Stimulated activated CD4-positive, alpha-beta T cell treated with anti-CD3 and anti-CD28 coated beads, Interleukin-12 subunit alpha, Interleukin-12 subunit beta, amount 100 ng/mL, for 4 hours (primary cell): ENCODE measurements around the gene GPR61.

Experiments
- DNase-seq: peaks from one replicate; pipeline ENCODE4 v3.0.0-alpha.2; 2020

GPR61 gene

DNA sequence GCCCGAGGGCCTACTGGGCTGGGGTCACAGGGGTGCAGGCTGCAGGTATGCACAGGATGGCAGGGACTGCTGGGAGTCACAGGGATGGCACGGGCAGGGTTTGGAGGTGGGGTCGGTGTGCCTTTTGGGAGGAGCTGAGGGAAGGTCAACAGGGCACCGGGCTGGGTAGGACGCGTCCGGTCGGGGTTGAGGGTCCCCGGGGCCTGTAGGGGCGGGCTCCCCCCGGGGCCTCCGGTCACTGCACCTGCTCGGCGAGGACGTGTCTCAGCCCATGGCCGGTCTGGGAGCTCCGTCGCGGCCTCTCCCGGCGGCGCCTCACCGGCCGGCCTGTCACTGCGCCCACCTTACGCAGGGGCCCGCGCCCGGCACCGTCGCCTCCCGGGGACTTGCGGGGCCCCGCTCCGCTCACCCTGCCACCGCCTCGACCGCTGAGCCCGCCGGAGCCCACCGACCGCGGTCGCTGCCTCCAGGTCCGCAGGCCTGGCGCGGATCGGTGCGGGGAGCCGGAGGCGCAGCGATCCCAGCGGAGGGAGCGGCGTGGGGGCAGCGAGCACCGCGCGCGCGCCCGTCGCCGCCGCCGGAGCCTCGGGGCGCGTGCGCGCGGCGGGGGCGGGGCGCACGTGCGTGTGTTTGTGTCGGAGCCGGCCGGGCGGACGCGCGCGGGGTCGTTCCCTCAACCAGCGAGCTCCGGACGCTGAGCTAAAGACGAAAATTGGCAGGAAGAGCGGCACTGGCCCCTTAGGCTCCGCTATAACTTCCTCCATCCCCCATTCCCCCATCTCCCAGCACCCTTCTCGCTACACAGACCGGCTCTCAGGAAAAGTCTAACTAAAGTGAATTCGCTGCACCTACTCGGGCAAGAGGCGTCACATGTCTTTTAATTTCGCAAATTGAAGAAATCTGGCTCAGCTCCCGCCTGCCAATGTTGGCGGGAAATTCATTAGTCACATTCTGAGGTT, 30.2 kb upstream of the GPR61 start, which contains the start of gene AMIGO1:
TSS of gene AMIGO1 (minus strand) at position 552 of the 959 bp plus-strand sequence. CDS start 815 bp downstream, outside the sequence.
- DNase-seq, result peak; percentile 66

- no peak for DNase-seq
These were observed 26.5 kb upstream of the GPR61 start for GRCh38 chr1:109513110-109513710.

GRCh38 chr1:109514846-109515245, 24.8 kb upstream of the GPR61 start:
- DNase-seq, result no peak

DNA sequence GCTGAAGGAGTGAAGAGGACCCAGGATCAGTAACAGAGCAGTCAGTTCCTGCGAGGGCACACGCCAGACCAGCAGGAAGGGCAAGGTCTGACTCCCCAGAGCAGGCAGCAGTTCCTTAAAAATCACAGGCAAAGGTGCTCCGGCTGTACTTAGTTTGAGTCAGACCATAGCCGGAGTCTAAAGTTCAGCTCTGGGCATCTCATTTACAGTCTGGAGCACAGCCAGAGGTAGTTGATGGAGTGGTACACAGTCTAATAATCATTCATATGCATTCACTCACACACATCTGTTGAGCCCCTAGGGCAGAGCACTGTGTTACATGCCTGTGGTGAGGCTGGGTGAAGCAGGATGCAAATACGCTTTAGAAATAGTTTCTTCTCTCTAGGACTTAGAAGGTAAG, 22.8 kb upstream of the GPR61 start:
- no peak for DNase-seq

DNA sequence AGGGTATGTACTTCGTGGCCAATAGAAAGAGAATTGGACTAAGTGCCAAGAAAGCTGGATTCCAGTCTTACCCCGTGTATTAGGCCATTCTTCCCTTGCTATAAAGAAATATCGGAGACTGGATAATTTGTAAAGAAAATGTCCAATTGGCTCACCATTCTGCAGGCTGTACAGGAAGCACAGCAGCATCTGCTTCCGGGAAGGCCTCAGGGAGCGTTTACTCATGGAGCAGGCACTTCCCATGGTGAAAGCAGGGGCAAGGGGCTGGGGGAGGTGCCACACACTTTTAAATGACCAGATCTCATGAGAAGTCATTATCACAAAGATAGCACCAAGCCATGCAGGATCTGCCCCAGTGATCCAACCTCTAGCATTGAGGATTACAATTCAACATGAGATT, 22.3 kb upstream of the GPR61 start:
- no peak for DNase-seq

DNA sequence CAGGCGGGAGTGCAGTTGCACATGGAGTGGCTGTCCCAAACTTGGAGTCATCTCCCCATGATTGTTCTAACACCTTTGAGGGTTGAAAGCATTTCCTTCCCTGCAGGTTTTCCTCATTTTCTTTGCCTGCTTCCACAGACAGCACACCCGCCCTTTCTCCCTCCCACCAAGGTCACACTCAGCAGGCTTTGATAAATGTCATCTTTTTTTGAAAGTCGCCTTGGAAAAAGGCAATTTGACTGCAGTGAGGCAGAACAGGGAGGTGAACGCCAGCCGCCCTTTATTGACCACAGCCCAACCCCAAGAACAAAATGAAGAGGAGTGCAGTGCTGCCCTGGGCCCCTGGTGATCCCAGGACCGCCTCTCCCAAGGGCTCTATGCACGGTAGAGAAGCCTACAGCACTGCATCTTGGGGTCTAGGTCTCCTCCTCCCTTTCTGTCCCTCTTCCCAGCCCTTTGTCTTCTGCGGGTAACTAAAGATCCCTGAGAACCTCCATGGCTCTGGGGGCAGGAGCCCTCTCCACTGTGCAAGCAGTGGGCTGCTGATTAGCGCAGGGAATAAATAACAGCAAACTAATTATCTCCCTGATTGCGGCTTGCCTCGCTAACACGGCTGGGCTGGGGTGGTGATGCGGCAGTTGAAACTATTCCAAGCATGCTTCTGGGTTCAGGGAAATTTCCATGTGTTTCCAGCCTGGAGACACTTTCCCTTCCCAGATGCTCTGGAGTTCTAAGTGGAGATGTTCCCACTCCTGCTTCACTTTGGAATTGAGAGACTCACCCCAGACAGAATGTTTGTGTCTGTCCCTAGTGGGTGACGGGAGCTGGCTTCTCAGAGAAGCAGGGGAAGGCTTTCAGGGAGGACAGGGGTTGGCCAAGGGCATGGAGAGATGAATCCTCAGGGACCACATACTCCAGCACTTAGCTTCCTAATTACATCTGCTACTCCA, 18.4 kb upstream of the GPR61 start:
- DNase-seq, result no peak

DNA sequence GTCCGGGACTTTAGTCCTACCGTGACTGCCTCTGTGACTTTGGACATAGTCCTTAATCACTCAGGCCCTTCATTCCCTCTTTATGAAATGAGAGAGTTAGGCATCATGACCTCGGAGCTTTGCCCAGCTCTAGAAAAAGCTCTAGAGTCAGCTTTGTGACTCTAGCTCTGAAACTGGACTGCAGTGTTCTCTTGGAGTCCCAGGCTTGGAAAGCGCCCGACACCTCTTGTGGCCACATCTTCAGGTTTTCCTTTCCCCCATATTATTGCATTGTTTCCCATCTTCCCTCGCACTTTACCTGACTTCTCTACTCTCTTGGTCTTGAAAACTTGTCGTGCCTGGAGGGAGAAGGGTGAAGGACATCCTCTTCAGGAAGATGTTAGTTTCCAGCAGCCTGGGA, 17.6 kb upstream of the GPR61 start:
- DNase-seq, result no peak

DNA sequence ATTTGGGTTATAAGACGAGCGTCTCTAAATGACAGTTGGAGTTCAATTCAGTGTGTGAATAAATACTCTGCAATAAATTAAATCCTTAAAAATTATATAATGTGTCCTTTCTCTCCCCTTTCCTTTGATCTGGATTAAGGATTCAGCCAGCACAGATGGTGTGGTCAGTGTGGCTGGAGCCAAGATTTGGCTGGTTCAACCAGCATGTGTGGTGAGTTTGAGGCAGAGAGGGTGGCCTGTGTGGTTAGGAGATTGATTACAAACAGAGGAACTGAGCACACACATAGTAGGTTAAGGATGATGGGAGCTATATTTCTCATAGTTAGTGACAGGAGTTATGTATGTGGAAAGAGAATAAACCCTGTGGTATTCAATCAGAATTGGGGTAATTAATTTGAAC, 16.0 kb upstream of the GPR61 start:
- DNase-seq, result no peak

- DNase-seq, result no peak
These were observed 12.4 kb upstream of the GPR61 start for GRCh38 chr1:109527098-109527811.

GRCh38 chr1:109527846-109528695, 11.6 kb upstream of the GPR61 start:
- DNase-seq, result no peak

DNA sequence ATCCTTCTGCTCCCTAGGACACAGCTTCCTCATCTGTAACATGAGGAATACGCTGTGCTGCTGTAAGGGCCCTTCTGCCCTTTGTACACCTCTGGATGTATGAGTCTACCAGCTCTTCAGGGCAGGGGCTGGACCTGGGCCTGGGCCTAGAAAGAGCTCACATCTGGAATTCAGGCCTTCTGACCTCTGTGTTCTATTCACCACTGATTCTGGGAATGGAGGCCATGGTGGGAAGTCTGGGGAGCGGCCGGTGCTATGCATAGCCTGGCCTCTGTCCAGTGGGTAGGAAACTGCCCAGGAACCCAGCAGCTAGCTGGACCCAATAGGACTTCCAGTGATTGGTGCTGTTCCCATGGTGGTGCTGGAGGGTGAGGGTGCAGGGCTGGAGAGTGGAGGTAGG, 11.0 kb upstream of the GPR61 start:
- no peak for DNase-seq

DNA sequence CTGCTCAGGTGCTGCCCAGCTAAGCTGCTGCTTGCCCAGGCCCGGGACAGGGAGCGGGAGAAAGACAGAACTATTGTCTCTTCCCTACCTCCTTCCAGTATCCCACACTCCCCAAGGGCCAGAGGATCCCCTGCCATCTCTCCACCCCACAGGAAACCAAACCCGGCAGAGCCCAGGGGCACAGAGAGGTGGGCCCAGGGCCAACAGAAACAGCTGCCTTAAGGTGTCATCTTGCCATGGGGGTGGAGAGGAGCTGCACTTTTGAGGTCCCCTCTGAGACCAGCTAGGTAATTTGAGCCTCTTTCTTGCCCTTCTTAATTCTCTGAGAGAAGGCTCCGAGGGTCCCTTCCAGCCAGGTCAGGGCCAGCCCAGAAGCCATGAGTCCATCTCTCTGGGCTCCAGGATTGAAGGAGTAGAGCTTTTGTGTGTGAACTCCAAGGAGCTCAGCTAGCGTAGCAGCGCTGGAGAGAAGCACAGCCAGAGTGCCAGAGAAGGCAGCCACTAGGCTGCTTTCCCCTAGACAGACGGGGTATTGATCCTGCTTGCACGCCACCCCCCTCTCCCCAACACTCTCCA, 9.7 kb upstream of the GPR61 start:
- no peak for DNase-seq

DNA sequence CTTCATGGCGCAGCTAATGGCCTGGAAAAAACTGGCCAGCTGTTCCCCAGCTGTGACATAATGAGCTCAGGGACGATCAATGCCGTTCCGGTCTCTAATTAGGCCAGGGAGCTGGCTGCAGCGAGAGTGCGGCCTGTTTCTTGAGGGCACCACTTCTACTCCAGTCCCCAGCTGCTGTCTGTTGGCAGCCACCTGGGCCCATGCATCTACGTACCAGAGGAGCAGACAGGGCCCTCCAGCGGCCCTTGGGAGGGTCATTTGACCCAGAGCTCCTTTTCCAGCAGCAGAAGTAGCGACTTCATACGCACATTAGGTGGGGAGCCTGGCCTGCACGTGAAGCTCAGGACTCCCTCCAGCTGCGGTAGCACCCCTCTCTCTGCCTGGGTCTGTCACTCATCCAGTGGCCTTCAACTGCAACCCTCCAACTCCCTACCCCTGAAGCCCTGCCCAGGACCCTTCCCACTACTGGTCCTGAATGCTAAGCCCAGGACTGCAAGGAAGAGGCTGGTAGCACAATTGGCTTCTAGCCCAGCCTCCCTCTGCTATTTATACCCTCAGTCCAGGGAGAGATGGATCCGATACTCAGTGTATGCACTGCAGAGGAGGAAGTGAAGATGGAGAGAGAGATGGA, 9.1 kb upstream of the GPR61 start:
- DNase-seq, result no peak

DNA sequence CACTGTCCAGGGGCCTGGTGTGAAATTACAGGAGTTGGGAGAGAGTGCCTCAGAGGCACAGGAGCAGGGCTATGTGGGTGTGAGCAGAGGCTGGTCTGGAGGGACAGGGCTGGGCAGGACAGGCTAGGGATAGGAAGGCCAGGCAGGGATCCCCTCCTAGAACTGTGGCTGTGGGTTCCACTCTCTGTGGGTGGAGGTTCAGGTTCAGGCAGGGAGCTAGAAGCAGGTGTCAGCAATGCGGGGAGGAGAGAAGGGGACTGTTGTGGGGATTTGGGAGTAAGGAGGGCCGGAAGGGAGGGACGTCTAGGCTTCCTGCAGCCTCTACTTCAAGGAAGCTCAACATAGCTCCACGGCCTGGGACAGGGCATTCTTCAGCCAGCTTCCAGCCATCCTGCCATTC, 8.3 kb upstream of the GPR61 start:
- no peak for DNase-seq

DNA sequence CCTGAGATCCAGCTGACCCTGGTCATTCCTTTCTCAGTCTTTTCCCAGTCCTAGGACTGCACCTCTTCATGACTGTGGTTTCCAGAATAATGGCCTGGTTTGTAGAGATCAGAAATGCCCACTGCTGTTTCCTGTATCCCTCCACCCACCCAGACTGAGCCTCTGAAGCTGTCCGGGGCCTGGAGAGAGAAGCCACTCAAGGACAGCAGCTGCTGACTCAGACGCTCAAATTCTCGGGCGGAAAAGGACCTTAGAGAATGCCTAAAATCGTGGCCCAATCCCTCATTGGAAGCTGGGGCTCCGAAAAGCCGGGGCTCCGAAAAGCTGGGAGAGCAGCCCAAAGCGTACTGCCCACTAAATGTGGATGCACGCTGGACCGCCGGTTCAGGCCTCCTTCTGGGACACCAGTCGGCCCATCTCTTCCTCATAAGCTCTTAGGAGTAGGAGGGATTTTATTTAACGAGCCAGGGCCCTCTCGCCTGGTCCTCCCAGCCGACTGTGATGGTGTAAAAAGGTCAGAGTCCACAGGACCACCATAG, 7.8 kb upstream of the GPR61 start:
- DNase-seq, result no peak

DNA sequence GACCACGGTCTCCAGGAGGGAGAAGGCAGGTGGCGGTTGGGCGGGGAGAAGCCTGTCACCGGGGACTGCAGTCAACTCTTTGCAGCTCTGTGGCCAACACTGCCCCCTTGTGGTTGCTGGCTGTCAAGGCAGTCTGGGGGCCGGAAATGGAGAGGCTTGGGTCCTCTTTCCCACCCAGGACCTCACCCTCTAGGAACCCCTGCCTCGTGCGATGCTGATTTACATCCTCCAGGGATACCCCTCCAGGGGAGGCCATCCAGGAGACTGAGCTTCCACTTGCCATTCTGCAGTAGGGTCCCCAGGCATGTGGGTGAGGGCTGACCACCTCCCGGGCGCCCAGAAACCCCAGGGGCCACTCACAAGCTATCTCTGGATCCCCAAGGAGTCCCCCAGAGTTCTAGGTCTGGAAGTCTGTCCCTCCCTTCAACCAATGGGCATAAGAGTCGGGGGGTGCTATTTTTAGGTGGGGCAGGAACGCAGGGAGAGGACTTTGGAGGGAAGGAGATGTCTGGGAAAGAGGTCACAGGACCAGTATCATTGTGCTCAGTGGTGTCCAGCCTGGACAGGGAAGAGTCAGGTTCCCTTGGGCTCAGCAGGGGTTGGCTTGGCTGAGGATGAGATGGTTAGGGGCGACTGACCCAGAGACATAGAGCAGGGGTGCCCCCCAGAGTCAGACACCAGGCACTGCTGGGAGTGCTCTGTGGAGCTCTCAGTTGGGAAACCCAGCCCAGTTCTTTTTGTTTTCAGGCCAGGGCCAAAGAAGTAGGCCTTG, 7.1 kb upstream of the GPR61 start:
- DNase-seq, result peak; percentile 87

GRCh38 chr1:109534307-109534858, 5.3 kb upstream of the GPR61 start:
- no peak for DNase-seq

GRCh38 chr1:109535481-109535880, 4.2 kb upstream of the GPR61 start:
- no peak for DNase-seq

DNA sequence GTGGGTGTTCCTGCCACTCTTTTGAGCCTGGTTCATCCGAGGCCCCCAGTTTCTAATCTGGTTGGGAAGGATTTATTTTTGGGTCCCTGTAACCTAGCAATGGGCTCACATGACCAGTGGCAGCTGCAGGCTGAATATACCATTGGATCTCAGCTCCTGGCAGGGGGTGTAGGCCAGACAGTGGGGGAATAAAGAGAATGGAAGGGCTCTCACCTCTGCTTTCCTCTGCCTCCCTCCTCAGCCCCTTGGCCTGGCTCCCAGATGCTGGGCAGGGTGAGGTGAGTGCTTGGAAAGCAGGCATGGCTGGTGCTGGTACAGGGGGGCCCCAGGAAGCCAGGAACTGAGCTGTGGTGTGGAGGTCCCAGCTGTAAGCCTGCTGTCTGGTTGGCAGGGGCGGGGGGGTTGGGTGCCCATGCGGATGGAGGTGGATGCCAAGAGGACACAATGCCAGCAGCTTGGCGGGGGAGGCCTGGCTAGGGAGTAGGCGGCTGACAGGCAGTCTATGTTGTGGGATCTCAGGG, 3.6 kb upstream of the GPR61 start:
- DNase-seq, result no peak
